AG09319 (cell line): ENCODE measurements around the gene SERPINA12.

Experiments used
- DNase-seq: peaks from one replicate; pipeline ENCODE4 v3.0.0-alpha.2; 2010; ENCODE audit warnings: low read depth; ENCODE audit errors: extremely low read depth
- CTCF ChIP-seq: IDR thresholded peaks from 2 replicates; pipeline ENCODE4 v1.5.1; 2011; ENCODE audit warnings: low read depth, mild to moderate bottlenecking, inconsistent platforms, low read length, moderate library complexity

SERPINA12 gene

GRCh38 chr14:94505641-94506040 is 3.6 kb downstream of the SERPINA12 start:
- TF ChIP-seq CTCF: no peak
- DNase-seq: no peak

GRCh38 chr14:94505206-94505605 is 4.1 kb downstream of the SERPINA12 start:
- DNase-seq: no peak
- no peak for TF ChIP-seq CTCF

GRCh38 chr14:94501588-94502516 is 7.4 kb downstream of the SERPINA12 start:
- no peak for TF ChIP-seq CTCF
- no peak for DNase-seq

GRCh38 chr14:94500264-94500663 is 9.0 kb downstream of the SERPINA12 start:
- DNase-seq: no peak
- no peak for TF ChIP-seq CTCF

- TF ChIP-seq CTCF: no peak
- no peak for DNase-seq
Measured at GRCh38 chr14:94499673-94500072, 9.6 kb downstream of the SERPINA12 start.

- TF ChIP-seq CTCF: no peak
- no peak for DNase-seq
Measured at GRCh38 chr14:94498215-94498614, 11.1 kb downstream of the SERPINA12 start.

- TF ChIP-seq CTCF: no peak
- DNase-seq: no peak
Measured at GRCh38 chr14:94494085-94494484, 15.2 kb downstream of the SERPINA12 start.
